Fibroblast of skin of back (primary cell): Measurements from ENCODE around the gene HS6ST1.

Experiments
- DNase-seq: peaks from one replicate; pipeline ENCODE4 v3.0.0-alpha.2; 2013

The HS6ST1 gene

DNA sequence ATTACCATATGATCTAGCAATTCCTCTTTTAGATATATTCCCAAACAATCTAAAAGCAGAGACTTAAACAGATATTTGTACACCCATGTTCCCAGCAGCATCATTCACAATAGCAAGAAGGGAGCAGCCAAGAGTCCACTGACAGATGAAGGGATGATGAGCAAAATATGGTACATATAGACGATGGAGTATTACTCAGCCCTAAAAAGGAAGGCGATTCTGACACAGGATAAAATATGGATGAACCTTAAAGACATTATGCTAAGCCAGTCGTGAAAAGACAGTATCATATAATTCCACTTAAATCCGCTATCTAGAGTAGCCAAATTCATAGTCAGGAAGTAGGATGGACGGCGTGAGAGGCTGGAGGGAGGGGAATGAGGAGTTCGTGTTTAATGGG, 20.4 kb downstream of the HS6ST1 start:
- DNase-seq, result no peak

DNA sequence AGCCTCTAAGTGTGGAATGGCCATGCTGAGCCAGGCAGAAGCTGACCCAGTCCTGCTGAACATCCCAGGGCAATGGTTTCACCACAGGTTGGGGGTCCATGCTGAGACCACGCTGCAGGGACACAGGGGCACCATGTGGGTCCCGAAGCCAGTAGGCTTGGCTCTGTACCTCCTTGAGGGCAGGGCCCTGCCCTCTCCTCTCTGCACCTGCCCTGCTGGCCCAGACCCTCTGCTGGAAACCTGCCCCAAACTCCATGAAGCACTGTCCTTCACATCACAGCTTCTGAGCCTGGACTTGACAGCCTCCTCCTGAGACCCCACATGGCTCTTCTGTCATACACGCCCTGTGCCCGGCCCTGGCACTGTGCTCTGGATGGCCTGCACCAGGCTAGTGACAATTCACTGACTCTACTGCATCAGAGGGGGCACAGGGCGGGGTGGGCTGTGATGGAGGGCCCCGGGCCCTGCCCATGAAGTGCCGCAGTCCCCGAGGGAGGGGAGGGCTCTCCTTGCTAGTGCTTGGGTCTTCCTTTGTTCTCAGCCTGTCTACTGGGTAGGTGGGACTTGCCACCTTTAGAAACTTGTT, 24.7 kb downstream of the HS6ST1 start:
- no peak for DNase-seq

DNA sequence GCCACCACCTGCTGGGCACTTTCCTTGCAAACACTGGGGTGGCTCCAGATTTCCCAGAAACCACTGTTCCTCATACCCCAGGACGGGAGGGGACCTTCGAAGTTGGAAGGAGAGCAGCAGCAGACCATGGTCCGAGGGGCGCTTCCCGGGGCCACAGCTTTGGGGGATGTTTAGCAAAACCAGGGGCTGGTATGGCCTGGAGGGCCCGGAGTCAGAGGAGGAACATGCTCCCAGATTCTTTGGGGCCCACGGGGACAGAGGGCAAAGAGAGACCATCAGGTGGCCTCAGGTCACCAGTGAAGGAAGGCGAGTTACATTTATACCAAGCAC, 25.3 kb downstream of the HS6ST1 start:
- DNase-seq, result no peak

- peak; percentile 54 for DNase-seq
Observed at GRCh38 chr2:128292599-128293425, 25.9 kb downstream of the HS6ST1 start.

DNA sequence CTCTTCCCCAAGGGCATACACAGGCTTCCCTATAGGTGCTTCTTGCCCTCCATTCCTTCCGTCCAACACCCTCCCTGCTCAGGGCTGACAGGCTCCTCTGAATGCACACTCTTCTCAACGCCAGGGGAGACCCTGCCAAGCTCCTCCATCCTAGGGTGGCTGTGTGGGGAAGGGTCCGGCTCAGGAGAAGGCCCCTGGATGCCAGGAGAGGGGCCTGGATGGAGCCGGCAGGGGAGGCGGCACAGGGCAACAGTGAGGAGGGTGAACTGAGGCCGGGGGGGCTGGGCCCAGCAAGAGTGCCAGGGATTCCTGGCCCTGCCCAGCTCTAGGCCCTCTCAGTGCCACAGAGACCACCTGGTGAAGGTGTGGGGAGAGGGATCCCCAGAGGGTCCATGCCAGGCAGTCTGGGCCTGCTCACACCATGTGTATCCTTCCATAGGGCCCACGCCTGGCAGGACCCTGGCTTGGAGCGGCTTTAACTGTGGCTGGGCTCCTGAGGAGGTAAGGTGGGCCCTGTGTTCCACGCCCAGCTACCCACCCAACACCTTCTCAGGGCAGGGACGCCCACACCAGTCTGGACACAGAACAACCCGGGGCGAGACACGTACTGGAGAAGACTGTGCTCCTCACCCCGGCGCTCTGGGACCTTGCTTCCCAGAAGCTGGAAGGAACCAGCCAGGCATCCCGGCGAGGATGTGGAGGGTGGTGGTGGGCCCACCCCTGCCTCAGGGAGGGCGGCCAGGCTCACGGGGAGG, 26.6 kb downstream of the HS6ST1 start:
- DNase-seq, result no peak

DNA sequence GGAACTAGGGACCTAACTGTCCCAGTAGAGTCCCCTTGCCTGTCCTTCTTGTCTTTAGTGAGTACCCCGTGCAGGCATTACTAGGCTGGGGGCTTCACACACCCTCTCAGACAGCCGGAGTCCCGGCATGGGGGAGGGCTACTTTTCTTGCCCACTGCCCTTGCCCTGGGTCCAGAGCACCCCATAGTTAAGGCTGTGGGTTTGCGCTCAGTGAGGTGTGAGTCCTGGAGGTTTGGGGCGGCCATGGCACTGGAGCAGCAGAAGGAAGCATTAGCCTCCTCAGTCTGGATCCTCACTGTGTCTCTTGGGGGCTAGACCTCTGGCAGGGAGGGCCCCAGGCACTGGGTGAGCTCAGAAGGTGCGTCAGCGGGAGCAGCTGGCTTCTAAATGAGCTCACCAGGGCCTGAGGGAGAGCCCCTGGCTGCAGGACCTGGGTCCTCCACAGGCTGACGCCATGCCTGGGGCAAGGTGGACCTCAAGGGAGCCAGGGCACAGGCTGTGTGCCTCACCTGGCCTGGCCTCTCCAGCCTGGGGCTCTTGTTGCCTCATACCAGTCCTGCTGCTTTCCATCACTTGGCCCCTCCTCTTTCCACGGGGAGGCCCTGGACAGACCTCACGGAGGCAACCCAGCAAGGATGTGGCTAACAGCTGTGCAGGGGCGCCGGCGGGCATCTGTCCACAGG, 27.4 kb downstream of the HS6ST1 start:
- no peak for DNase-seq

DNA sequence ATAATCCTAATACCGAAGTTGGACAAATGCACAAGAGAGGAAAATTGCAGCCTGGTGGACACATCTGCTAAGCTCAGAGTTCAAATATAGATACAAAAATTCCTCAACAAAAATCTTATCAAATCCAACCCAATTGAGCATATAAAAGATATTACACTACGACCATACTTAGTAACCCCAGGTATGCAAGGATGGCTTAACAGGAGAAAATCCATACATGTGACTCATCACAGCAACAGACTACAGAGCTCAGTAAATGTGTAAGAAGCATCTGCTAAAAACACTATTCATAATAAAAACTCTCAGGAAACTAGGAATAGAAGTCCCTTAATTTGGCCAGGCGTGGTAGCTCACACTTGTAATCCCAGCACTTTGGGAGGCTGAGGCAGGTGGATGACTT, 28.3 kb downstream of the HS6ST1 start:
- DNase-seq, result peak; percentile 58

GRCh38 chr2:128289439-128289838, 29.2 kb downstream of the HS6ST1 start:
- peak; percentile 59 for DNase-seq

- DNase-seq, result no peak
Observed at GRCh38 chr2:128288781-128289180, 29.9 kb downstream of the HS6ST1 start.

- no peak for DNase-seq
Observed at GRCh38 chr2:128287780-128288735, 30.6 kb downstream of the HS6ST1 start.

DNA sequence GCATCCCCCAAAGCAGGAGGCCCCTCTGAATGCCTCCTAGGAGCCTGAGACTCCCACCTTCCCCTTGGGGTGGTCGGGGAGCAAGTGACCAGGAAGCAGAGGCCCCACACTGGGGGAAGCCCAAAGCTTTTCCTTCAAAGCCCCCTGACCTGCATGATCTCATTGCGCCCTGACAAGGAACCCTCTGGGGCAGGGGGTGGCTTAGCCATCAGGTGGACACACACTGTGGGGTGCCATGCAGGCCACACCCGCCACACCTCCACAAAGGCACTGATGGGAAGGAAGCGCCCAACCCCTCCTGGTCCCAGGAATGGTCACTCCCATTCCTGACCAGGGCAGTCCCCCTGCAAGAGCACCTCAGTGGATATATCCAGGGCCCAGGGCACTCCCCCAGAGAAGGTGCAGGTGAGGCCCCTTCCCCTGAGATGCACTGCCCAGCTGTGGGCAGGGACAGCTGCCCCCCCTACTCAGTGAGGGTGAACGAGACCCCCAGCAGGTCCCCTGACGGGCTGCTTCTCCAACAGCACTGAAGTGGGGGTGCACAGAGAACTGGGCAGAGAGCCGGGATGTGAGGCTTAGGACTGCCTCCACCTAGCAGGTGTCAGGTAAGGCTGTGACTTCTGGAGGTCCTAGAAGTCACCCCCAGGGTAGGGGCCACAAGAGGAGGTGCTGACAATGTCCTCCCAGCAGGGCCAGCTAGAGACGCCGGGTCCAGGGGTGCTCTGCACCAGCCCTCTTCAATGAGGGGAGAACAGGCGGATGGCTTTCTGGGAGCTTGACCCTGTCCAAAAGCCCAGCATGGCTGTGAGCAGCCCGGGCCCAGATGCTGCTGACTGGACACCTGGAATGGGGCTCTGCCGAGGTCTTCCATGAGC, 31.5 kb downstream of the HS6ST1 start:
- DNase-seq, result no peak

GRCh38 chr2:128286011-128286721, 32.5 kb downstream of the HS6ST1 start:
- no peak for DNase-seq

DNA sequence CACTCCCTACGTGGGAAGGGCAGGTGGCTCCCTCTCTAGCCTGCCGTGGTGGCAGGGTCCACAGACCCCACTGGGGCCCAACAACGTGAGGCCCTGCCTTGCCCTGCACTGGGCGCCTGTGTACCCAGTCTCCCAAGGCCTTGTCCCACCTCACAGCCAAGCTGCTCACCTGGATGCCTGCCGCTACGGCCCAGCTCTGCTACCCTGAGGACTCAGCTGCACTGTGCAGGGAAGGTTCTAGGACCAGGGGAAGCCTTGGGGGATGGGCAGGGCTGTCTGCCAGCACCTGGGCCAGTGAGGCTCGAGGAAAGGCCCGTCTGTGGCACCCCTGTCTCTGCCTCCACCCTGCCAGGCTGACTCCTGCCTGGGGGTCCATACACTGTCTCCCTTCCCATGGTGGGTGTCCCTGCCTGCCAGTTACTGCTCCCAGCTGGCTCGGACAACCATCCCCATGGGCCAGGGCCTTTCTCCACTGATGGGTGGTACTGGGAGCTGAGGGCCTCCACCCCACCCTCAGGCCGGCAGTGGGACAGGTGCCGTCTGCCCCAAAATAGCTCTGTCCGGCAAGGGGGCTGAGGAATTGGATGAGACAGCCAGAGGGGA, 33.2 kb downstream of the HS6ST1 start:
- DNase-seq, result no peak

- DNase-seq, result no peak
Observed at GRCh38 chr2:128284841-128285240, 33.8 kb downstream of the HS6ST1 start.

- DNase-seq, result no peak
Observed at GRCh38 chr2:128284037-128284441, 34.6 kb downstream of the HS6ST1 start.

- DNase-seq, result peak; percentile 15
Observed at GRCh38 chr2:128282976-128283810, 35.5 kb downstream of the HS6ST1 start.

DNA sequence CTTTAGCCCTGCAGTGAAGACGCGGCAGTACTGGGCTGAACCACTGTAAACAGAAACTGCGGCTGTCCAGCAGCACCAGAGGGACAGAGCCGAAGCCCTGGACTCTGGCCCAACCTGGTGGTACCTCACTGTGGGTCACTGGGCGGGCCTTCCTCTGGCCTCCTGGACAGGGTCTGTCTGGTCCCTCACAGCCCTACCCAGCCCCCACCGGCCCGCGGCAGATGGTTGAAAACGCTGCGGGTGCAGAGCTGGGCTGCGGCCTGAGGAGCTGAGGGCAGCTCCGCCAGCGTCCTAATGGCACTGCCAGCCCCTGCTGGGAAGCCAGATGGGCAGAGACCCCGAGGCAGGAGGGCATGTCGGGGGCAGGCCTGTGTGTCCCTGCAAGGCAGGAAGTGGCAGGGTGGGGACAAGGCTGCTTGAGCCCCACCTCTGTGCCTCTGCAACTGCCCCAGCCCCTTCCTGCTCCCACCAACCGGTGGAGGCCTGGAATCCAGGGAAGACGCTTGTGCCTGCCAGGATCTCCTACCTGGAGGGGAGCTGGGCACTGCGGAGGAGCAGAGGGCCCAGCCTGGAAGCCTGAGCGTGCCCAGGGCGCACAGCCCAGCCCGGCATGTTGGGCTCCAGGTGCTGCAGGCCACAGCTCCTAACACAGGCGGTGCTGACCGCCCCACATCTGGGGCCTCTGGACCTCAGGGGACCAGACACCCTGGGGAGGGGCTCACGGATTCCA, 36.3 kb downstream of the HS6ST1 start:
- DNase-seq, result no peak

GRCh38 chr2:128281852-128282245, 36.8 kb downstream of the HS6ST1 start:
- DNase-seq, result no peak
